GM10266 (cell line): ENCODE data around the gene FASN.

Experiments used
- DNase-seq: peaks from one replicate; pipeline ENCODE4 v3.0.0; 2012; ENCODE audit errors: extremely low spot score
- TF ChIP-seq, protein P1 (sequence below): IDR thresholded peaks from 2 replicates; pipeline ENCODE4 v1.5.1; 2012; ENCODE audit warnings: mild to moderate bottlenecking, low read depth; ENCODE audit not compliant: control insufficient read depth, insufficient read depth; ENCODE audit errors: missing control alignments

Gene FASN

DNA sequence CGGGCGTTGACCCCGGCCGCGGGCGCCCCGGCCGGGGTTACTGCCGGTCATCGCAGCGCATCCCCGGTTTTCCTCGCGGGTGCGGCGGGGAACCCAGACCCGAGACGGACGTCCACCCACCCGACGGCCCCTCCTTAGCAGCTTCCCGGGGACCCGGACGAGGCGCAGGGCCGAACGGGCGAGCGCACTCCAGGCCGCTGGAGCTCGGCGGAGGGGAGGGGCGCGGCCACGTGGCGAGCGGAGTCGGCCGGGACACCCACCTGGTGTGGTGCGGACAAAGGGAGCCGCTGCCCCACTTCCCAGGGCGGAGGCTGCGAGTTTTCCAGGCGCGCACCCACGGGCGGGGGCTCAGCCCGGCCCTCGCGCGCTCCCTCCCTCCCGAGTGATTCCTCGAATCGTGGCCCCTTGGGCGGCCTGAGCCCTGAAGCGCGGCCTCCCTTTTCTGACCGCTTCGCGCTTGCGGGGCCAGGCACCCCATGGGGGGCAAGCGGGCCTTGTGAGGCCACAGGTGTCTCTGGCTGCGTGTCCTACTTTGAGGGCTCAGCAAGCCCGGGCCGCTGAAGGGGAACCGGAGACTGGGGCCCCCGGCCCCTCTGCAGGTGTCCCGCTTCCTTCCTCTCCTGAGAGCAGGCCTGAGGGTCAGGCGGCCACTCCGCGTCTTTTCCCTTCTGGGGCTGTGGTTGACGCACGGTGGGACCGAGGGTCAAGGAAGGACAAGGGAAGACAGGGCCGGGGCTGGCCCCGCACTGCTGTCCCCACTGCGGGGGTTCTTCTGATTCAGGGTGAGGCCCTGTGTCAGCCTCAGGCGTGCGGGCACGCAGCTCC, 1.1 kb upstream of the FASN start:
- TF ChIP-seq, protein P1, sequence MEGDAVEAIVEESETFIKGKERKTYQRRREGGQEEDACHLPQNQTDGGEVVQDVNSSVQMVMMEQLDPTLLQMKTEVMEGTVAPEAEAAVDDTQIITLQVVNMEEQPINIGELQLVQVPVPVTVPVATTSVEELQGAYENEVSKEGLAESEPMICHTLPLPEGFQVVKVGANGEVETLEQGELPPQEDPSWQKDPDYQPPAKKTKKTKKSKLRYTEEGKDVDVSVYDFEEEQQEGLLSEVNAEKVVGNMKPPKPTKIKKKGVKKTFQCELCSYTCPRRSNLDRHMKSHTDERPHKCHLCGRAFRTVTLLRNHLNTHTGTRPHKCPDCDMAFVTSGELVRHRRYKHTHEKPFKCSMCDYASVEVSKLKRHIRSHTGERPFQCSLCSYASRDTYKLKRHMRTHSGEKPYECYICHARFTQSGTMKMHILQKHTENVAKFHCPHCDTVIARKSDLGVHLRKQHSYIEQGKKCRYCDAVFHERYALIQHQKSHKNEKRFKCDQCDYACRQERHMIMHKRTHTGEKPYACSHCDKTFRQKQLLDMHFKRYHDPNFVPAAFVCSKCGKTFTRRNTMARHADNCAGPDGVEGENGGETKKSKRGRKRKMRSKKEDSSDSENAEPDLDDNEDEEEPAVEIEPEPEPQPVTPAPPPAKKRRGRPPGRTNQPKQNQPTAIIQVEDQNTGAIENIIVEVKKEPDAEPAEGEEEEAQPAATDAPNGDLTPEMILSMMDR: no peak
- no peak for DNase-seq

DNA sequence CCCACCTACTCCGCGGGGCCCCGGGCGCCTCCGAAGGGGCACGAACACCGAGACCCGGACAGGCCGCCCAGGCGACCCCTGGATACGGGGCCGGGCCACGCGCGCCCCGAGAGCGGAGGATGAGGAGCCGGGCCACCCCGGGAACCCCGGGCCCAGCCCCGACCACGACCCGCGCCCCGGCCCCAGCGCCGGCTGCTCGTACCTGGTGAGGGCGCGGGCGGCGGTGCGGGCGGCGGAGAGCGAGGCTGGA, 192 bp downstream of the FASN start:
- DNase-seq: peak; percentile 75
- TF ChIP-seq, protein P1: no peak

DNA sequence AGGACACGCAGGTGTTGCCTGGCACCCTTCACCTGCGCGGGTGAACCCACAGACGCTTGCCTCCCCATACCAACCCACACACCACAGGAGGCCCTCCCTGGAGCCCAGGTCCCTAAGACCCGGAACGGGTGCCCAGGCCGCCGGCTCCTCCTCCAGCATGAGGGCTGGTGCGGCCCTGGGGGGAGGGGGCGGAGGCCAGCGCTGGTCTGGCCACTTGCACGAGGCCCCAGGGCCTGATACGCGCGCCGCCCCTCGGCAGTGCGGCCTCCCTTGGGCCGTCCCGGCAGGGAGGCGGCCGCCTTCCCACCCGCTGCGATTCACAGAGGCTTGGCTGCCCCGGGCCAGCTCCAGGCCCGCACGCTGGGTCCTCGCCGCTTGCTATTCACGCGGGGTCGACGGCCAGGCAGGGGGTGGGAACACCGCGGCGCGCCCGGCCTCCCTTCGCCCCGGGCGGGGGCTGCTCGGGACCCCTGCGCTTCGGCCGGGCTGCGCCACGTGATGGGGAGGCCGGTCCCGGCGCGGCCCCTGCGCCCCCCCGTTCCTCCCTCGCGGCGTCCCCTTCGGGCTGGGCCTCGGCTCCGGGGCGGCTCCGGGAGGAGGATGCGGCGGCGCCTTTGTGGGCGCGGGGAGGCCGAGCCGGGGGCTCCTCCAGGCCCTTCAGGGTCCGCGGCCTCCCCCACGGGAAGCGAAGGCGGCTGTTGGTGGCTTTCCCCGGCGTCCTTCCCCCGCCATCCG, 685 bp downstream of the FASN start:
- TF ChIP-seq, protein P1: peak; percentile 2
- peak; percentile 75 for DNase-seq

DNA sequence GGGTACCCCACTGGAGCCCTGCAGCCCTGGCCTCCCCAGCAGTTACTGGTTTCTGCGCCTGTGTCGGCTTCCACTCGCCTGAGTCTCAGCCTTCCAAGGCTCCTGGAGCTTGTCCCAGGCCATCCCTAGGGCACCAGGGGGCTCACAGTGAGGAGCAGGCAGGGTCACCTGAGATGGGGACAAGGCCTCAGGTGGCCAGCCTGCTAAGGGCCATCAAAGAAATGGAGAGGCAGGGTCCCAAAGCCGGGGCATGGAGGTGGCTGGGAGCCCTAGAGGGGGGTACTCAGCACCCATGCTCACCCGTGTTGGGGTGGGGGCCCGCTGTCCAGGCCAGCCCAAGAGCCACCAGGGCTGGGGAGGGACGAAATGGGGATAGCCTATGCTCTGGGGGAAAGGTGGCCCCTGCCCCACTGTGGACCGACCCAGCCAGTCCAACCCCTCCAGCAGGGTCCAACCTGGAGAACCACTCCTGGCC, 1.3 kb downstream of the FASN start:
- DNase-seq: no peak
- TF ChIP-seq, protein P1: no peak

DNA sequence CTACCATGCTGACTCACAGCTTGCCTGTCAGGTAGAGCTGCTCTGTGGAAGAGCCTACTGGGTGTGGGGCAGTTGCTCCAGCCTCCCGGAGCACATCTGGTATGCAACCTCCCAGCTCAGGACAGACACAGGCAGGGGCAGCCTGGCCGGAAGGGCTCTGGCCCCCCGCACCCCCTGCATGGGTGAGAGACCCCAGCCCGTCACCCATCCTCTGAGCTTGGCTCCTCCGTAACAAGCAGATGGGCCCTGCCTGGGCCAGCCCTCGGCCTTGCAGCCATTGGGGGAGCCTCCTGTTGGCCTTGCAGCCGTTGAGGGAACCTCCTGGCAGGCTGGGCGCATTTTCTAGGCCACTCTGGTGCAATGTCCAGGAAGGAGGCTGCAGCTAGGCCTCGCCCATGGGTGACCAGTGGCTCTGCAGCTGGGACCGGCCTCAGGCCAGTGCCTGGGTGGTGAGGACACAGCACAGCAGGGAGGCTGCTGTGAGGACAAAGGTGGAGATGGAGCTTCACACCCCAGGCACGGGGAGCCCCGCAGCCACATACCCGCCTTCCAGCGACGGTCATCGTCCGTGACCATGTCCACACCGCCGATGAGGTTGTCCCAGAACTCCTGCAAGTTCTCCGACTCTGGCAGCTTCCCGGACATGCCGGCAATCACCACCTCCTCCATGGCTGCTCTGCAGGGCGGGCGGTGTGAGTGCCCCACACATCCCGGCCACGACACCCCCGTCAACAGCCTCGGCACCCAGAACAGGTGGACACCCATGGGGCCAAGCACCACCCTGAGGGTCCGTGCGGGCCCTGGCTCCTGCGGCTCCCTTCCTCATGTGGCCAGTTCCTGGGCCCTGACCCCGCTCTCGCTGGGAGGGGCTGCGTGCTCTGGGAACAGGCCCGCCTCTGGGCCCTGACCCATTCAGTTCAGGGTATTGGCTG, 2.0 kb downstream of the FASN start:
- no peak for DNase-seq
- TF ChIP-seq, protein P1: no peak

DNA sequence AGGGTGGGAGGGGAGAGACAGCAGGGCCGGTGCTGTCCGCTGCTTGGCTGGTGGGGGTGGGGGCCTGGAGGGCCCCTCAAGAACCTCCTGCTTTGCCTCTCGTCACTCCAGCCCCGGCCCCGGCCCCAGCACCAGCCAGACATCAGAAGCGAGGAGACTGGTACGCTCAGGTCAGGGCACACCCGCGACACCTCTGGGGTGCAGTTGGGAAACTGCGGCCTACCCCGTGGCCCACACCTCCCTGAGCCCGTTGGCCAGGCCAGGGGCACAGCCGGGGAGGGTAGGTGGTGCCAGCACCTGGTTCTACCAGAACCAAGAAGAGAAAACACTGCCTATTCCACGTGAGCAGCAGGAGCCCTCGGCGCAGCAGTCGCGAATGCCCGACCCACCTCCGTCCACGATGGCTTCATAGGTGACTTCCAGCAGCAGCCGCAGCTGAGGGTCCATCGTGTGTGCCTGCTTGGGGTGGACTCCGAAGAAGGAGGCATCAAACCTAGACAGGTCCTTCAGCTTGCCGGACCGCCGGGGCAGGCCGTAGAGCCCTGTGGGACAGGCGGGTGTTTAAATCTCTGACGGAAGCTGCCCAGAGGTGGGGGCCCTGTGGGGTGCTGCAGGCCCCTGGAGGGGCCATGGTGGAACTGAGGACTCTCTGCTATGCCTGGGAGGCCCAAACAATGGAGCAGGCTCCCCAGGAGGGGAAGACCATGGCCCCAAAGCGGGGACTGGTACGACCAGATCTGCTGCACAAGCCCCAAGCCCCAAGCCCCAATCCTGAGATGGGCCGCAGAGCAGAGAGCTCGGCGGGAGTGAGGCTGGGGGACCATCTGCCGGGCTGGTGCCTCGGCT, 2.9 kb downstream of the FASN start:
- TF ChIP-seq, protein P1: no peak
- no peak for DNase-seq
